ENCODE data around the gene DPP8. TPM values are rescaled to one million over a fixed set of nuclear protein-coding genes. Genes with fewer than 3 reads are reported as not detected.
"Not testable (repeated sequence)": the region's sequence is repeated elsewhere in the genome, so short reads cannot be mapped to it uniquely, and the experiment has no call there.

Gene DPP8
- total RNA-seq, 6 experiments from 2014 or later: 7.6 to 12.3 (median 10.3) TPM

DNA sequence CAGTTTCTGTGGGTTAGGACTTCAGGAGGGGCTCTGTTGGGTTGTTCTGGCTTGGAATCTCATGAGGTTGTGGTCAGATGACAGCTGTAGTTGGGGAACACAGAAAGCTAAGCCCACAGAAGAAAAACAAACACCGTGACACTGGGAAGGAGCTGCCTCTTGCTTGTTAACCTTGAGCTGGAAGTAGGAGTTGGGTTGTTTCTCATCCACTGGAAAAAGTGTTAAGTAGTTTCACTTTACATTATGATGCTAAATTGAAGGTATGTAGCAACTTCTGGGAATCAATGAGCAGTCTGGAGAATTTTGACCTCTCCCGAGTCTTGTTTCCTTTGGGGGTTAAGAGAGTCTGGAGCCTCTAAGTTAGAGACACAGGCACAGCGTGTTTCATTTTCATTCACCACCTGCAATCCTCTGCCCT, 33.2 kb upstream of the DPP8 start:
- 79% methylated on average over 3 of the region's 3 CpGs for WGBS (ENCODE audit: insufficient coverage, low coverage, low lambda C conversion rate, missing lambda C conversion rate)
- ATAC-seq (no peak), DNase-seq (no peak)
- Histone ChIP-seq H3K4me3 (no peak overlapping the region), H3K9me3 (no peaks in the 10 kb centered on the region), H3K36me3 (peaks cover 0 to 2% (median 0%) of the 10 kb centered on the region in 4 donors), H3K27ac (no peak overlapping the region), H3K4me1 (no peaks in the 10 kb centered on the region), H3K27me3 (no peaks in the 10 kb centered on the region)
- TF ChIP-seq POLR2A (IDR thresholded peaks at IDR 0.05): no peak
- TF ChIP-seq CTCF (IDR thresholded peaks at IDR 0.05): no peak
- intact Hi-C loops (cut with DNase I): no loop called here

- H3K27me3 ChIP-seq, ATAC-seq: not testable (repeated sequence)
Measured at GRCh38 chr15:65549288-65549687, 31.8 kb upstream of the DPP8 start.

DNA sequence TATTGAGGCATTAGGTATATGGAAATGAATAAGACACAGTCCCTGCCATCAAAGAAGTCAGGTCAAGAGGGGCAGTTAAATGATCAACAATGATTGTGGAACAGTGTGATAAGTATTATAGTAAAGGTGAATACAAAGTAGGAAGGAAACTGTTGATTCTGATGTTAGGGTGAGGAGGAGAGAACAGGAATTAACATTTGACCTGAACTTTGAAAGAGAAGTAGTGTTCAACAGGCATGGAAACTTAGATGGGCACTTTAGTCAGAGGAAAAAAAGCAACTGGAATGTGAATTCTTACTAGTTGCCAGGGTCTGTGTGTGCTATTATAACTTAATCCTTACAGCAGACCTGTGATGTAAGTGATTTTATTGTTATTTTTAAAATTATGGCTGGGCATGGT, 30.4 kb upstream of the DPP8 start:
- H3K4me3 ChIP-seq: no peak overlapping the region
- intact Hi-C loops (cut with DNase I): no loop called here
- H3K9me3 ChIP-seq: no peaks in the 10 kb centered on the region
- no peak for TF ChIP-seq CTCF (IDR thresholded peaks at IDR 0.05)
- TF ChIP-seq POLR2A (IDR thresholded peaks at IDR 0.05): no peak
- DNase-seq: no peak
- H3K4me1 ChIP-seq: no peaks in the 10 kb centered on the region
- H3K27me3 ChIP-seq: no peaks in the 10 kb centered on the region
- H3K27ac ChIP-seq: no peak overlapping the region
- H3K36me3 ChIP-seq: no peaks in the 10 kb centered on the region
- no peak for ATAC-seq

More at GRCh38 chr15:65549288-65549687, 31.8 kb upstream of the DPP8 start:
- intact Hi-C loops (cut with DNase I); H3K4me1 ChIP-seq; DNase-seq; H3K9me3 ChIP-seq; H3K4me3 ChIP-seq; H3K36me3 ChIP-seq; H3K27ac ChIP-seq: not testable (repeated sequence)
- WGBS (ENCODE audit: insufficient coverage, low coverage, low lambda C conversion rate, missing lambda C conversion rate): 93% methylated on average over 6 of the region's 9 CpGs

- intact Hi-C loops (cut with DNase I): no loop called here
- TF ChIP-seq POLR2A (IDR thresholded peaks at IDR 0.05) (no peak), CTCF (IDR thresholded peaks at IDR 0.05) (no peak)
- Histone ChIP-seq H3K4me3 (no peak overlapping the region), H3K27me3 (no peaks in the 10 kb centered on the region), H3K27ac (no peak overlapping the region), H3K36me3 (no peaks in the 10 kb centered on the region), H3K9me3 (no peaks in the 10 kb centered on the region), H3K4me1 (no peaks in the 10 kb centered on the region)
- DNase-seq (no peak), ATAC-seq (no peak)
- WGBS (ENCODE audit: insufficient coverage, low coverage, low lambda C conversion rate, missing lambda C conversion rate): 90% methylated on average over 3 of the region's 3 CpGs
Measured at GRCh38 chr15:65541231-65541820, 23.8 kb upstream of the DPP8 start.

DNA sequence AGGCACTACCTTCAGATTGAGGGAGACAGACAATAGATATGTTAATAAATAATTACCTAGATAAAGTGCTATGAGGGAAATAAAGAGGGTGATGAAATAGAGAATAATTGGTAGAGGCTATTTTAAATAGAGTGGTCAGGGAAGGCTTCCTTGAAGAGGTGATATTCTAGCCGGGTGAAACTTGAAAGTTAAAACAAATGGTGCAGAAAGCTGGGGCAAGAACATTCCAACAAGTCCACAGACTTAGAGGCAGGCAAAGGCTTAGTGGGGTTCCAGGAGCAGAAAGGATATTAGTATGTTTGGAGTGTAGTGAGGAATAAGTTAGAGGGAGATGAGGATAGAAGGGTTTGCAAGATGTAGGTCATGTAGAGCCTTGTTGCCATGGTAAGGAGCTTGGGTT, 22.8 kb upstream of the DPP8 start:
- intact Hi-C loops (cut with DNase I): no loop called here
- 80% methylated on average over 1 of the region's 1 CpG for WGBS (ENCODE audit: insufficient coverage, low coverage, low lambda C conversion rate, missing lambda C conversion rate)

More for the DNA sequence above, 22.8 kb upstream of the DPP8 start:
- no peaks in the 10 kb centered on the region for H3K4me1 ChIP-seq
- no peaks in the 10 kb centered on the region for H3K27me3 ChIP-seq
- no peak overlapping the region for H3K4me3 ChIP-seq
- DNase-seq (no peak), ATAC-seq (no peak)
- H3K36me3 ChIP-seq: no peaks in the 10 kb centered on the region
- H3K27ac ChIP-seq: no peak overlapping the region
- H3K9me3 ChIP-seq: no peaks in the 10 kb centered on the region
- TF ChIP-seq POLR2A (IDR thresholded peaks at IDR 0.05) (no peak), CTCF (IDR thresholded peaks at IDR 0.05) (no peak)
